H1 (cell line): ENCODE measurements around the gene UNK. TPM values are rescaled to one million over a fixed set of nuclear protein-coding genes. Genes with fewer than 3 reads are reported as not detected.
A peak's percentile ranks its signal among the peaks of the same experiment; 100 is the strongest.

ENCODE experiments used
- BACH1 ChIP-seq: IDR thresholded peaks from 2 replicates; pipeline ENCODE4 v1.6.1; 2012; ENCODE audit warnings: low read length, improper control_type of control experiment
- CTCF ChIP-seq, 3 experiments: IDR thresholded peaks; 1 replicate in 2 of 3; 2 replicates in 1 of 3; pipeline versions ENCODE4 v1.5.1 to v1.6.1; 2011; ENCODE audit warnings: low read length in 3 of 3, mild to moderate bottlenecking in 3 of 3, inconsistent platforms in 2 of 3, low read depth in 1 of 3, moderate library complexity in 1 of 3; ENCODE audit not compliant: insufficient read depth in 1 of 3; ENCODE audit errors: control extremely low read depth in 1 of 3
- polyA plus RNA-seq, 7 experiments: library from polyadenylated mRNA; depleted of rRNA in 3 of 7; stranded (reverse) in 5 of 7; unstranded in 2 of 7; fragments of >200 nt in 5 of 7; fragments of 200-250 nt in 2 of 7; gene quantifications; 1 replicate in 5 of 7; 2 replicates in 1 of 7; 4 replicates in 1 of 7; pipeline versions ENCODE4 v1.2.1 to v1.2.3, GENCODE V29; 2011 to 2013; ENCODE audit warnings: missing spikeins in 2 of 7, mixed read lengths in 2 of 7
- total RNA-seq: library from RNA; stranded (reverse); fragmentation: NEBNext Ultra II Directional; extraction: Animal tissue kit (Norgen Biotek cat#: 25700); gene quantifications from 2 replicates; pipeline ENCODE4 v1.2.1, GENCODE V29; 2021
- TF ChIP-seq, protein P1 (sequence below): IDR thresholded peaks from 2 replicates; pipeline ENCODE4 v1.6.1; 2012; ENCODE audit warnings: inconsistent platforms

Gene UNK
- total and polyA plus RNA-seq, 2 of the 8 experiments (the other 6 are each of a cell fraction or from before 2014, with no cell fraction given), result 24.2 to 33.3 TPM

DNA sequence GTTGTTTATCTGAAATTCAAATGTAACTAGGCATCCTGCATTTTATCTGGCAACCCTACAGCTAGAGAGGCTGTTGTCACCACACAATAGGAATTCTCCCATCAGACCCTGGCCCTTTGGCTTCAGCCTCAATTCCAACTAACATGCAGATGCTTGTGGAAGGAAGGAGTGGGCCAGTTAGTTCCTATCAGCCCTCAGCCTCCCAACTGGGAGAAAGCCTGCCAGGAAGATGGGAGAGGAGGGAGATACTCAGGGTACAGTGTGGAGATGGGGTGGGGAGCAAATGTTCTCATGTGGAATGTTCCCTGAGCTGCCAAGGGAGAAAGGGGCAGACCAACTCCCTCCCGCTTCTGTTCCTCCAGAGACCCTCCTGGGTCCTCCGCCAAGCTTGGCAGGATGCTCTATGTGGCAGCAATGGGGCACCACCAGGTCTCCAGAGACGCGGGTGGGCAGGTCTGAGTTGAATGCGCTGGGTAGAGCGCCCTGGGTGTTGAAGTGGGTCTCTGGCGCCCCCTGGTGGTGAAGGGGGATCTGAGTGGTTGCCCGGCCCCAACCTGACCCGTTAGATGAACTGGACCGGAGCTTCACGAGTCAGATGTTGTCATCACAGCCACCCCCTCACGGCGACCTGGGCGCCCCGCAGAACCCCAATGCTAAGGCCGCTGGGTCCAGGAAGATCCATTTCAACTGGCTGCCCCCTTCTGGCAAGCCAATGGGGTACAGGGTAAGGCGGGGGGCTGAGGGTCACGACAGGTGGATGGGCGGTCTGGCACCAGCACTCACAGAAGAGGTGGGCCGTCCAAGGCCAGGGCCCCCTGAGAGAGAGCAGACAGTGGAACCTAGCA lies 34.8 kb upstream of the UNK start (continued):
- TF ChIP-seq CTCF (IDR thresholded peaks at IDR 0.05; ENCODE audit: control extremely low read depth in 1 of 3, insufficient read depth in 1 of 3, low read depth in 1 of 3, low read length in 3 of 3) (peak; percentile 81 to 92 (median 87)), BACH1 (0 out of 2 replicates have a peak, but pooled peaks have one; percentile 23)
- TF ChIP-seq, protein P1, sequence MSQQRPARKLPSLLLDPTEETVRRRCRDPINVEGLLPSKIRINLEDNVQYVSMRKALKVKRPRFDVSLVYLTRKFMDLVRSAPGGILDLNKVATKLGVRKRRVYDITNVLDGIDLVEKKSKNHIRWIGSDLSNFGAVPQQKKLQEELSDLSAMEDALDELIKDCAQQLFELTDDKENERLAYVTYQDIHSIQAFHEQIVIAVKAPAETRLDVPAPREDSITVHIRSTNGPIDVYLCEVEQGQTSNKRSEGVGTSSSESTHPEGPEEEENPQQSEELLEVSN, result no peak
